A673 (cell line): ENCODE data around the gene RBFOX1.

Experiments used
- CTCF ChIP-seq: fragments of 300-800, 200-600 bp; sonication (generic); conservative IDR thresholded peaks from 2 replicates; pipeline ENCODE4 v1.5.1; 2017; ENCODE audit warnings: low read depth, mild to moderate bottlenecking, antibody characterized with exemption, low read length, moderate library complexity, mixed read lengths
- EZH2 ChIP-seq: fragments of 200-600 bp; sonication (generic); IDR thresholded peaks from 2 replicates; pipeline ENCODE4 v1.6.1; 2017; ENCODE audit warnings: borderline replicate concordance, low read depth, mild to moderate bottlenecking, mixed read lengths, antibody characterized with exemption, low read length; ENCODE audit not compliant: poor library complexity, severe bottlenecking

- TF ChIP-seq EZH2: no peak
- no peak for TF ChIP-seq CTCF
Observed at GRCh38 chr16:7408700-7409365, 76.2 kb downstream of the RBFOX1 start.
